Measurements from ENCODE around the gene NACAD.

- TF ChIP-seq EP300 (IDR thresholded peaks at IDR 0.05) (no peak), CTCF (IDR thresholded peaks at IDR 0.05) (no peak)
Measured at GRCh38 chr7:45123913-45124710, 35.3 kb upstream of the NACAD start.

Measured in tibial nerve (tissue), 4 donors.